Measurements from ENCODE around the gene PANX2. TPM values are rescaled to one million over a fixed set of nuclear protein-coding genes. Genes with fewer than 3 reads are reported as not detected.

PANX2 gene
- total RNA-seq, 1 experiment from 2014 or later = 9.4 TPM

- no TSS peak for BruUV-seq (replicated peaks)
Observed at GRCh38 chr22:50198624-50199017, 28.1 kb downstream of the PANX2 start.

GRCh38 chr22:50199251-50199721, 28.8 kb downstream of the PANX2 start:
- DNase-seq (no peak), ATAC-seq (no peak)
- ChIA-PET POLR2A (ENCODE audit: unreplicated experiment) (no interaction called here), CTCF (interaction anchor here (0.7 kb wide), 1 partner anchor 298 kb away, joined by 4 read pairs; no protein-coding TSS in a partner anchor)
- TF ChIP-seq EZH2phosphoT487 (IDR thresholded peaks at IDR 0.05; ENCODE audit: borderline replicate concordance, low read length) (no peak), EZH2 (IDR thresholded peaks at IDR 0.05; ENCODE audit: low read length, unreplicated experiment) (no peak)
- TF ChIP-seq, protein P1, sequence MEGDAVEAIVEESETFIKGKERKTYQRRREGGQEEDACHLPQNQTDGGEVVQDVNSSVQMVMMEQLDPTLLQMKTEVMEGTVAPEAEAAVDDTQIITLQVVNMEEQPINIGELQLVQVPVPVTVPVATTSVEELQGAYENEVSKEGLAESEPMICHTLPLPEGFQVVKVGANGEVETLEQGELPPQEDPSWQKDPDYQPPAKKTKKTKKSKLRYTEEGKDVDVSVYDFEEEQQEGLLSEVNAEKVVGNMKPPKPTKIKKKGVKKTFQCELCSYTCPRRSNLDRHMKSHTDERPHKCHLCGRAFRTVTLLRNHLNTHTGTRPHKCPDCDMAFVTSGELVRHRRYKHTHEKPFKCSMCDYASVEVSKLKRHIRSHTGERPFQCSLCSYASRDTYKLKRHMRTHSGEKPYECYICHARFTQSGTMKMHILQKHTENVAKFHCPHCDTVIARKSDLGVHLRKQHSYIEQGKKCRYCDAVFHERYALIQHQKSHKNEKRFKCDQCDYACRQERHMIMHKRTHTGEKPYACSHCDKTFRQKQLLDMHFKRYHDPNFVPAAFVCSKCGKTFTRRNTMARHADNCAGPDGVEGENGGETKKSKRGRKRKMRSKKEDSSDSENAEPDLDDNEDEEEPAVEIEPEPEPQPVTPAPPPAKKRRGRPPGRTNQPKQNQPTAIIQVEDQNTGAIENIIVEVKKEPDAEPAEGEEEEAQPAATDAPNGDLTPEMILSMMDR (conservative IDR thresholded peaks at IDR 0.05; ENCODE audit: low read depth, low read length) = no peak
- peak overlapping the region; percentile 87 for H3K4me2 ChIP-seq (ENCODE audit: low read length)
- H3K27me3 ChIP-seq (ENCODE audit: low read length) = no peaks in the 10 kb centered on the region
- intact Hi-C loops (cut with micrococcal nuclease) = no loop called here
- no peaks in the 10 kb centered on the region for H3K9me2 ChIP-seq (replicated peaks; ENCODE audit: low read length)
- H3K4me1 ChIP-seq (ENCODE audit: insufficient read depth, low read length) = peaks cover 3% of the 10 kb centered on the region
- no peak overlapping the region for H3K4me3 ChIP-seq (ENCODE audit: low read length)
- TSS peak; percentile 54 for BruUV-seq (replicated peaks)
- no peaks in the 10 kb centered on the region for H4K20me1 ChIP-seq (ENCODE audit: low read length)
- H3K79me2 ChIP-seq (ENCODE audit: low read length) = peaks cover 25% of the 10 kb centered on the region
- H2AFZ ChIP-seq (ENCODE audit: low read length) = no peak overlapping the region
- H3K36me3 ChIP-seq (ENCODE audit: low read depth, low read length) = no peaks in the 10 kb centered on the region; the same call in 1 of the 2 replicates
- no peaks in the 10 kb centered on the region for H3F3A ChIP-seq (ENCODE audit: low read length, unreplicated experiment)
- no peak overlapping the region for H3K27ac ChIP-seq (ENCODE audit: low read length)
- H3K9ac ChIP-seq (ENCODE audit: low read length) = no peak overlapping the region
- H3K9me3 ChIP-seq (ENCODE audit: low read length) = no peaks in the 10 kb centered on the region

More at GRCh38 chr22:50198624-50199017, 28.1 kb downstream of the PANX2 start:
- DNase-seq = no peak
- ATAC-seq = no peak
- intact Hi-C loops (cut with micrococcal nuclease) = no loop called here
- ChIA-PET POLR2A (ENCODE audit: unreplicated experiment) (no interaction called here), CTCF (no interaction called here)
- no peaks in the 10 kb centered on the region for H3K27me3 ChIP-seq (ENCODE audit: low read length)
- peaks cover 3% of the 10 kb centered on the region for H3K4me1 ChIP-seq (ENCODE audit: insufficient read depth, low read length)
- H3K27ac ChIP-seq (ENCODE audit: low read length) = no peak overlapping the region
- no peak overlapping the region for H3K4me3 ChIP-seq (ENCODE audit: low read length)
- peaks cover 23% of the 10 kb centered on the region for H3K79me2 ChIP-seq (ENCODE audit: low read length)
- no peak overlapping the region for H2AFZ ChIP-seq (ENCODE audit: low read length)
- H3K36me3 ChIP-seq (ENCODE audit: low read depth, low read length) = no peaks in the 10 kb centered on the region; the same call in 1 of the 2 replicates
- H3K9me3 ChIP-seq (ENCODE audit: low read length) = no peaks in the 10 kb centered on the region
- no peak for TF ChIP-seq EZH2 (IDR thresholded peaks at IDR 0.05; ENCODE audit: low read length, unreplicated experiment)
- no peak for TF ChIP-seq EZH2phosphoT487 (IDR thresholded peaks at IDR 0.05; ENCODE audit: borderline replicate concordance, low read length)
- TF ChIP-seq, protein P1 (conservative IDR thresholded peaks at IDR 0.05; ENCODE audit: low read depth, low read length) = no peak
- no peak overlapping the region for H3K4me2 ChIP-seq (ENCODE audit: low read length)
- no peaks in the 10 kb centered on the region for H4K20me1 ChIP-seq (ENCODE audit: low read length)
- no peaks in the 10 kb centered on the region for H3K9me2 ChIP-seq (replicated peaks; ENCODE audit: low read length)
- no peaks in the 10 kb centered on the region for H3F3A ChIP-seq (ENCODE audit: low read length, unreplicated experiment)
- H3K9ac ChIP-seq (ENCODE audit: low read length) = no peak overlapping the region

DNA sequence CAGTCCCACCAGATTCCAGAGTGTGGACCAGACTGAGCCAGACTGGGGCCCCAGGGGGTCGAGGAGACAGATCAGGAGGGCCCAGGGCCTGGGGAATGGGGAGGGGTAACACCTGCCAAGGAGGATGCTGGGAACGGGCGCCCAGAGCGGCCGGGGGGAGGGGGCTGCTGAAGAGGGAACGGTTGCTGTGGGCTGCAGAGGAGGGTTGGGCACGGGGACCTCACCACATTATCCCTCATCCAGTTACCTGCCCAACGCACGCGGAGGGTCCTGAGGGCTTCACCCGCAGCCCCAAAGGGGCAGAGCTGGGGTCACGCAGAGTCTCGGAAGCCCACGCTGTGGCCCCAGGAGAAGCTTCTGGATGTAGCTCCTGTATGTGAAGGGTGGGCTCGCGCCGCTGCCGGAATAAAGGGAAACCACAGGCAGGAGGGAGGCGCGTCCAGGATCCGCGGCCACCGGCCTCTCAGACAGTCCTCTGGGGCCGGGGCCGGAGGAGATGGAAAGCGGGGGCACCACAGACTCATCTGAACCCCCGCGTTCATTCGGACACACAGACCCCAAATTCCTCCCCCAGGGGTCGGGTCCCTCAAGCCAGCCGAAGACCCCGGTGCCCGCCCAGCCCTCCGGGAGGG, 29.4 kb downstream of the PANX2 start:
- no TSS peak for BruUV-seq (replicated peaks)
- no peaks in the 10 kb centered on the region for H3K36me3 ChIP-seq (ENCODE audit: low read depth, low read length)
- H2AFZ ChIP-seq (ENCODE audit: low read length) = peak overlapping the region; percentile 67; the same call in 1 of the 2 replicates
- H3F3A ChIP-seq (ENCODE audit: low read length, unreplicated experiment) = no peaks in the 10 kb centered on the region
- no peaks in the 10 kb centered on the region for H3K9me2 ChIP-seq (replicated peaks; ENCODE audit: low read length)
- H4K20me1 ChIP-seq (ENCODE audit: low read length) = no peaks in the 10 kb centered on the region
- ATAC-seq = peak; percentile 43
- CTCF ChIA-PET = no interaction called here
- peaks cover 3% of the 10 kb centered on the region for H3K4me1 ChIP-seq (ENCODE audit: insufficient read depth, low read length)
- intact Hi-C loops (cut with micrococcal nuclease) = no loop called here
- H3K27me3 ChIP-seq (ENCODE audit: low read length) = no peaks in the 10 kb centered on the region
- peaks cover 25% of the 10 kb centered on the region for H3K79me2 ChIP-seq (ENCODE audit: low read length)
- peak overlapping the region; percentile 73 for H3K4me3 ChIP-seq (ENCODE audit: low read length)
- H3K4me2 ChIP-seq (ENCODE audit: low read length) = peak overlapping the region; percentile 87
- H3K27ac ChIP-seq (ENCODE audit: low read length) = no peak overlapping the region
- H3K9me3 ChIP-seq (ENCODE audit: low read length) = no peaks in the 10 kb centered on the region
- TF ChIP-seq EZH2phosphoT487 (IDR thresholded peaks at IDR 0.05; ENCODE audit: borderline replicate concordance, low read length) = no peak
- no peak for TF ChIP-seq EZH2 (IDR thresholded peaks at IDR 0.05; ENCODE audit: low read length, unreplicated experiment)
- TF ChIP-seq, protein P1 (conservative IDR thresholded peaks at IDR 0.05; ENCODE audit: low read depth, low read length) = no peak
- peak overlapping the region; percentile 73; the same call in 1 of the 2 replicates for H3K9ac ChIP-seq (ENCODE audit: low read length)
- DNase-seq = no peak
- POLR2A ChIA-PET (ENCODE audit: unreplicated experiment) = no interaction called here
